SKM-1 (cell line): ENCODE measurements around the gene TUBG2.
"Not testable (repeated sequence)": the region's sequence is repeated elsewhere in the genome, so short reads cannot be mapped to it uniquely, and the experiment has no call there.

Experiments
- DNase-seq: peaks from one replicate; lab custom pipeline; 2025; ENCODE audit not compliant: unreplicated experiment; lab: John Stamatoyannopoulos, UW

The TUBG2 gene

GRCh38 chr17:42659079-42659931 is at the start of gene TUBG2:
Gene TUBG2, plus strand, starts transcription at chr17:42659284. Its CDS starts 220 bp downstream, at chr17:42659504.
- peak; percentile 48 for DNase-seq

- DNase-seq = not testable (repeated sequence)
These were observed 49.0 kb upstream of the TUBG2 start for GRCh38 chr17:42609814-42610801.

DNA sequence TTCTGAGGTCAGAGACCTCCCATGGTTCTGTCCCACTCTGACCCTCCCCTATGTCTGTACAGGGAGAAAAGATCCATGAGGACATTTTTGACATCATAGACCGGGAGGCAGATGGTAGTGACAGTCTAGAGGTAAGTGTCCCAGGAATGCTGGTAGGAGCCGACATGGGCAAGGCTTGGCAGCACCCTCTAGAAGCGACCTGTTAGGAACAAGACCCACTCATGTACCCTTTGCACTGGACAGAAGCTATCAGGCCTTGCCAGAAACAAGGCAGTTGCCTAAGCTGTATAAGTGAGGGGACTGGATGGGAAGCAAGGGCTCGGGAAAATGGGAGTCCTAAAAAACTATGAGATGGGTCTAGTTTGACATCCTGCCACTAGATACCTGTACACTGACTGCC is 47.1 kb upstream of the TUBG2 start:
- no peak for DNase-seq

- no peak for DNase-seq
These were observed 45.3 kb upstream of the TUBG2 start for GRCh38 chr17:42613699-42614295.

GRCh38 chr17:42617956-42618431 is 41.1 kb upstream of the TUBG2 start:
- no peak for DNase-seq

- no peak for DNase-seq
These were observed 40.5 kb upstream of the TUBG2 start for GRCh38 chr17:42618442-42619150.

DNA sequence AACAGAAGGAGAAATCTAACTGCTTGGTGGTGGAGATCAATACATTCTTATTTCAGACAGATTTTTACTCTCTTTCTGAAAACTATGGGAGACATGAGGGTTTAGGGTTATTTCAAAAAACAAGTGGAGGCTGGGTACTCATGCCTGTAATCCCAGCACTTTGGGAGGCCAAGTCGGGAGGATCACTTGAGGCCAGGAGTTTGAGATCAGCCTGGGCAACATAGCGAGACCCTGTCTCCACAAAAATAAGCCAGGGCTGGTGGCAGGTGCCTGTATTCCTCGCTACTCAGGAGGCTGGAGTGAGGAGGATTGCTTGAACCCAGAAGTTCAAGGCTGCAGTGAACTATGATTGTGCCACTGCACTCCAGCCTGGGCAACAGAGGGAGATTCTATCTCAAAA is 37.1 kb upstream of the TUBG2 start:
- not testable (repeated sequence) for DNase-seq

GRCh38 chr17:42623271-42623670 is 35.8 kb upstream of the TUBG2 start:
- DNase-seq = no peak

DNA sequence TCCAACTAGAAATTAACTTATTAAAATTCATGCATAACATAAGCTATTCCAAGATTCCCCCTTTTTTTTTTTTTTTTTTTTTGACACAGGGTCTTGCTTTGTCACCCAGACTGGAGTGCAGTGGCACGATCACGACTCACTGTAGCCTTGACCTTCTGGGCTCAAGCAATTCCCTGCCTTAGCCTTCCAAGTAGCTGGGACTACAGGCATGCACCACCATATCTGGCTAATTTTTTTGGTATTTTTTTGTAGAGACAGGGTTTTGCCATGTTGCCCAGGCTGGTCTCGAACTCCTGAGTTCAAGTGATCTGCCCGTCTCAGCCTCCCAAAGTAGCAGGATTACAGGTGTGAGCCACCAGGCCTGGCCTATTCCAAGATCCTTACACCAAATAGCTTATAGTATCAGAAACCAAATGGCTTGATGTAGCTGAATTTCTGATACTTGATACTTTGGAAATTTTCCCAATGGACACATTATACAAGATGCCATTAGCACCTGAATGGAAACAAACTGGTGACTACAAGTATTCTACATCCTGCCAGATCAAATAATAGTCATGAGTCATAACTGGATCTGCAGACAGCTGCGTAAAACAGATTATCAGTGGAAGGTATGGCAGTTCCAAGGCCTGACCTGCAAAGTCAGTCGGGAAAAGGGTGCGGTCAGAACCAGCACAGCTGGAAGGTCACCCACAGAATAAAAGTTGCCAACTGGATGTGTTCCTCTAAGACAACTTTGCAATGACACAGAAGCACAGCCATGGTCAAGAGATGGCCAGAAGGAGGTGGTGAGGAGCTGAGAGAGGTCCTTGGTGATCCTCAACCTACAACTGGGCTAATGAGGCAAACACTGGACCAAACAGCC is 35.1 kb upstream of the TUBG2 start:
- no peak for DNase-seq

DNA sequence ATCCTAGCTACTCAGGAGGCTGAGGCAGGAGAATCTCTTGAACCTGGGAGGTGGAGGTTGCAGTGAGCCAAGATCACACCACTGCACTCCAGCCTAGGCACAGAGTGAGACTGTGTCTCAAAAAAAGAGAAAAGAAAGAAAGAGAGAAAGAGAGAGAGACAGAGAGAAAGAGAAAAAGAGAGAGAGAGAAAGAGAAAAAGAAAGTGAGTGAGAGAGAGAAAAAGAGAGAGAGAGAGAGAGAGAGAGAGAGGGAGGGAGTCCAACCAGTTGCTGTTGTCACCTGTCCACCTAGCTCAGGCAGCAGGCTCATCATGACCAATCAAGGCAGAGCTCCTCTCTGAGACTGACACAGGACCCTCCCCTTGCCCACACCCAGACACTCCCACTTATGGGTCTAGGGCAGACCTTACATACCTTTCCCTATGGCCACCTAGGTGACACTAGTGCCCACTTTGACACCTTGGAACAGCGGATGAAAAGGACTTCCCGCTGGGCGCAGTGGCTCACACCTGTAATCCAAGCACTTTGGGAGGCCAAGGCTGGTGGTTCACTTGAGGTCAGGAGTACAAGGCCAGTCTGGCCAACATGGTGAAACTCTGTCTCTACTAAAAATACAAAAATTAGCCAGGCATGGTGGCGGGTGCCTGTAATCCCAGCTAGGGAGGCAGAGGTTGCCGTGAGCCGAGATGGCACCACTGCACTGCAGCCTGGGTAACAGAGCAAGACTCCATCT is 31.9 kb upstream of the TUBG2 start:
- DNase-seq = not testable (repeated sequence)

- DNase-seq = no peak
These were observed 29.6 kb upstream of the TUBG2 start for GRCh38 chr17:42629411-42630009.

DNA sequence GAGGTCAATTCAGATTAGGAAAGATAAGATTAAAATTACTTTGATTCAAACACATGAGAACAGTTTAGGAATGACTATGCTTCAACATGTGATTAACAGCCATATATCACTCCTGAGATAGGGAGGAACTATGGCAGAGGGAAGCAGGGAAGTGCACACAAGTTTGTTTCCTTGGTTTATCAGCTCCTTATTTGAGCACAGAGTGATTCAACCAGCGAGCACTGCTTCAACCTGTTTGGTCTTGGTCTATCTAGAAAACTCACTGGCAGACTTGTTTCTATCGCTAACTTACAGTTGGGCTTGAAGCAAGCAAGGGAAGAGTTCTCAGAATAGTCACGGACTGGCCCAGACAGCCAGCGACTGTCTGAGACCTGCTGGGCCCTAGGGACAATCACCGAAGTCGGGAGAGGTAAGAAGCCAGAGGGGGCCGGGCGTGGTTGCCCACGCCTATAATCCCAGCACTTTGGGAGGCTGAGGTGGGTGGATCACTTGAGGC is 26.1 kb upstream of the TUBG2 start:
- no peak for DNase-seq

DNA sequence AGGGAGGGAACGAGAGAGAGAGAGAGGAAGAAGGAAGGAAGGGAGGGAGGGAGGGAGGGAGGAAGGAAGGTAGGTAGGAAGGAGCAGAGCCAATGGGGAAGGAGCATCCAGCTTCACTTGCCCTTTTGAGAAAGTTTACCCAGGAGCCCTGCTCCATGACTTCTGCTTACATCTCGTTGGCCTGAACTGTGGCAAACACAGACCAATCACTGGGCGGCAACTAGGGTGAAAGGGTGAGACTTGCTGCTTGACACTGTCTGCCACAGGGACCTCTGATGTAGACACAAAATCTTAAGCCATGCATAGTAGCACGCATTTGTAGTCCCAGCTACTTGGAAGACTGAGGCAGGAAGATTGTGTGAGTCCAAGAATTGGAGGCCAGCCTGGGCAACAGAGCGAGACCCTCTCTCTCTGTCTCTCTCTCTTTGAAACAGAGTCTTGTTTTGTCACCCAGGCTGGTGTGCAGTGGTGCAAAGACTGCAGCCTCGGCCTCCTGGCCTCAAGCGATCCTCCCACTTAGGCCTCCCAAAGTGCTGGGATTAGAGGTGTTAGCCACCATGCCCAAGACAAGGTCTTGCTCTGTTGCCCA is 19.5 kb upstream of the TUBG2 start:
- DNase-seq = no peak

GRCh38 chr17:42640121-42640520 is 19.0 kb upstream of the TUBG2 start:
- no peak for DNase-seq

- no peak for DNase-seq
These were observed 16.7 kb upstream of the TUBG2 start for GRCh38 chr17:42642336-42642735.

GRCh38 chr17:42647778-42648177 is 11.3 kb upstream of the TUBG2 start:
- no peak for DNase-seq

- DNase-seq = no peak
These were observed 7.7 kb upstream of the TUBG2 start for GRCh38 chr17:42651392-42651791.
